ENCODE data around the gene DBN1.

The DBN1 gene

GRCh38 chr5:177471610-177472356, 1.7 kb downstream of the DBN1 start:
- TF ChIP-seq CTCF (IDR thresholded peaks at IDR 0.05; ENCODE audit: low read depth, low read length, missing control alignments) = no peak
- H3K4me3 ChIP-seq (ENCODE audit: low read depth, low read length) = no peak overlapping the region
- no peak for DNase-seq (ENCODE audit: low read depth)

- TF ChIP-seq CTCF (IDR thresholded peaks at IDR 0.05; ENCODE audit: low read depth, low read length, missing control alignments) = no peak
- no peak overlapping the region for H3K4me3 ChIP-seq (ENCODE audit: low read depth, low read length)
- DNase-seq (ENCODE audit: low read depth) = no peak
These were observed 2.5 kb downstream of the DBN1 start for GRCh38 chr5:177470759-177471536.

GRCh38 chr5:177469750-177470525, 3.5 kb downstream of the DBN1 start:
- TF ChIP-seq CTCF (IDR thresholded peaks at IDR 0.05; ENCODE audit: low read depth, low read length, missing control alignments) = no peak
- DNase-seq (ENCODE audit: low read depth) = no peak
- H3K4me3 ChIP-seq (ENCODE audit: low read depth, low read length) = no peak overlapping the region

GRCh38 chr5:177468685-177469628, 4.5 kb downstream of the DBN1 start:
- no peak for TF ChIP-seq CTCF (IDR thresholded peaks at IDR 0.05; ENCODE audit: low read depth, low read length, missing control alignments)
- no peak for DNase-seq (ENCODE audit: low read depth)
- no peak overlapping the region for H3K4me3 ChIP-seq (ENCODE audit: low read depth, low read length)

GRCh38 chr5:177468329-177468684, 5.1 kb downstream of the DBN1 start:
- DNase-seq (ENCODE audit: low read depth) = no peak
- H3K4me3 ChIP-seq (ENCODE audit: low read depth, low read length) = no peak overlapping the region
- TF ChIP-seq CTCF (IDR thresholded peaks at IDR 0.05; ENCODE audit: low read depth, low read length, missing control alignments) = no peak

- no peak for DNase-seq (ENCODE audit: low read depth)
- H3K4me3 ChIP-seq (ENCODE audit: low read depth, low read length) = no peak overlapping the region
- TF ChIP-seq CTCF (IDR thresholded peaks at IDR 0.05; ENCODE audit: low read depth, low read length, missing control alignments) = no peak
These were observed 6.0 kb downstream of the DBN1 start for GRCh38 chr5:177467436-177467835.
